RPMI7951 (cell line): ENCODE results near the gene FOXM1. TPM values are rescaled to one million over a fixed set of nuclear protein-coding genes. Genes with fewer than 3 reads are reported as not detected.

Experiments
- DNase-seq: peaks from one replicate; pipeline ENCODE4 v3.0.0-alpha.2; 2012; ENCODE audit warnings: low read depth
- total RNA-seq: library from RNA; depleted of rRNA; stranded (reverse); fragments of >200 nt; shearing (Covaris generic); gene quantifications from 2 replicates; pipeline ENCODE4 v1.2.3, GENCODE V29; 2014; rRNA removed

FOXM1 gene, protein sequence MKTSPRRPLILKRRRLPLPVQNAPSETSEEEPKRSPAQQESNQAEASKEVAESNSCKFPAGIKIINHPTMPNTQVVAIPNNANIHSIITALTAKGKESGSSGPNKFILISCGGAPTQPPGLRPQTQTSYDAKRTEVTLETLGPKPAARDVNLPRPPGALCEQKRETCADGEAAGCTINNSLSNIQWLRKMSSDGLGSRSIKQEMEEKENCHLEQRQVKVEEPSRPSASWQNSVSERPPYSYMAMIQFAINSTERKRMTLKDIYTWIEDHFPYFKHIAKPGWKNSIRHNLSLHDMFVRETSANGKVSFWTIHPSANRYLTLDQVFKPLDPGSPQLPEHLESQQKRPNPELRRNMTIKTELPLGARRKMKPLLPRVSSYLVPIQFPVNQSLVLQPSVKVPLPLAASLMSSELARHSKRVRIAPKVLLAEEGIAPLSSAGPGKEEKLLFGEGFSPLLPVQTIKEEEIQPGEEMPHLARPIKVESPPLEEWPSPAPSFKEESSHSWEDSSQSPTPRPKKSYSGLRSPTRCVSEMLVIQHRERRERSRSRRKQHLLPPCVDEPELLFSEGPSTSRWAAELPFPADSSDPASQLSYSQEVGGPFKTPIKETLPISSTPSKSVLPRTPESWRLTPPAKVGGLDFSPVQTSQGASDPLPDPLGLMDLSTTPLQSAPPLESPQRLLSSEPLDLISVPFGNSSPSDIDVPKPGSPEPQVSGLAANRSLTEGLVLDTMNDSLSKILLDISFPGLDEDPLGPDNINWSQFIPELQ
- total RNA-seq: 38.6 and 58.3 TPM in 2 replicates

GRCh38 chr12:2877047-2877952 is at the start of gene FOXM1, which contains the start of gene RHNO1:
Gene FOXM1 (minus strand): TSS chr12:2877174. CDS start chr12:2874478, 2,696 bp downstream.
Gene RHNO1 (plus strand): TSS chr12:2877223. CDS start chr12:2885367, 8,144 bp downstream.
- DNase-seq: peak; percentile 82

DNA sequence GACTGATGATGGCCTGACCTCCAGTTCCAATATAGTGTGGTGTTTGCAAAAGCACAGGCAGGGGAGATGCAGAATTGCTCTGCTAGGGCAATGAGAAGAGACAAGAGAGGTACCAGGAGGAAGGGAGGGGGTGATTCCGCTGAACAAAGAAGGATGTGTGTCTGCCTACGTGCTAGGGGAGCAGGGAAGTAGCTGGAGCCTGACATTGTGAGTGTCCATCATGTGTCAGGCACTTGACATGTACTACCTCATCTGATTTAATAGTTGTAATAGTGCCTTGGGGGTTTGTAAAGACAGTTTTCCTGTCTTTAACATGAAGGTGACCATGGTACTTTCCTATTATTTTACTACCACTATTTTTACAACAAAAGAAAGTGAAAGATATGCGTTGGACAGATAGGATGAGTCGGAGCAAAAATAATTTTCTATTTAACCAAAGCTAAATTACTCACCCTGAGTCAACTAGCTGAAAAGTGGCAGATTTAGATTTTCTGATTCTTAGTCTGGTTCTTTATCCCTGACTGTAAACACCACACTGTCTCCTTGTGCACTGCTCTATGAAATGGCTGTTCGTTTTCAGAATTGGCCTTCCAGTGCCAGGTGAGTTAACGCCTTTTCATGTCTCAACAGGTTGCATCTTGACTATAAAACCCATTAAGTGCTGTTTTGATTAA is 48.5 kb upstream of the FOXM1 start:
- no peak for DNase-seq

DNA sequence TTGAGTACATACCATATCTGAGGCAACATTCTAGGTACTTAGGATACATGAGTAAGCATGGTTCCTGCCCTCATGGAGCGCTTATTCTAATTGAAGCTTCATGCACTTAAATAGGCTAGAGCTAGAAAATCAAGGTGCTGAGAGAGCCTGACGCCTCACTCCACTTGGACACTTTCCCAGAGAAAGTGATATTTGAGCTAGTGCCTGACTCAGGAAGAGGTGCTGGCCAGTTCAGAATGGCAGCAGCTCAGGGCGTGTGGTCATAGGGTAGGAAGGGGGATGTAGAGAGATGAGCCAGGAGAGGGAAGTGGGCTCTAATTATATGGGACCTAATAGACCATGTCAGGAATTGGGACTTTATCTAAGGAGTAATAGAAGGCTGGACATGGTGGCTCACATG is 47.0 kb upstream of the FOXM1 start:
- DNase-seq: peak; percentile 29

- no peak for DNase-seq
Observed at GRCh38 chr12:2923057-2923456, 46.1 kb upstream of the FOXM1 start.

- peak; percentile 5 for DNase-seq
Observed at GRCh38 chr12:2922329-2922728, 45.4 kb upstream of the FOXM1 start.

DNA sequence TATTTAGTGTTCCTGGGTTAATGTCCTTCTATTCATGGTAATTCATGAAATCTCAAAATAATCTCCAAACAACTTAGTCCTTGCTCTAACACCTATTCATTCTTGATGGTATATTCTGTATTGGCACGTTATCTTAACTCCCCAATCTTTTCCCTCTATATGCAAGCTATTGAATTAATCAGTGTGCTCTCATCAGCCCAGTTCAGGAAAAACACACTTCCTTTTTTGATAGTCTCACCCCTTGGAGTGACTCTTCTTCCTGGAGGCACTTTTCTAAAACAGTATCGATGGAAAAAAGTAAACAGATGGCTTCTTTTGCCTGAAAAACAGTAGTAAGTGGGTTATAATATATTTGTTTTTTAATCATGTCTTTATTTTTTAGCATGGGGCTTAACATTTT is 42.3 kb upstream of the FOXM1 start:
- DNase-seq: no peak

DNA sequence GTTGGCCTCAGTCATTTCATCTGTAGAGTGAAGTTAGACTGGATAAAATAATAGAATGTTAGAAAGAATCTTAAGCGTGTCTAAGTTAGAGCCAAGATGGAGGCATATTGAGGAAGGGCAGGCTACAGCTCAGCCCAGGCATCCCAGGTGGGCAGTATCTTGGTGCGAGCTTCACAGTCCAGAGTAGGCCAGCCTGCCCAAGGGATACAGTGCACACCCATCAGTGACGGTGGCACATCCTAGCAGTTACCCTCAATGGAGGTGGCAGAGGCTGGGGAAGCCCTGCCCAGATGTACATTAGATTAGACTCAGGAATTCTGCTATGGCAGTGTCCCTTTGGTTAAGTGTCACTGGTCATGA is 35.2 kb upstream of the FOXM1 start:
- DNase-seq: no peak

DNA sequence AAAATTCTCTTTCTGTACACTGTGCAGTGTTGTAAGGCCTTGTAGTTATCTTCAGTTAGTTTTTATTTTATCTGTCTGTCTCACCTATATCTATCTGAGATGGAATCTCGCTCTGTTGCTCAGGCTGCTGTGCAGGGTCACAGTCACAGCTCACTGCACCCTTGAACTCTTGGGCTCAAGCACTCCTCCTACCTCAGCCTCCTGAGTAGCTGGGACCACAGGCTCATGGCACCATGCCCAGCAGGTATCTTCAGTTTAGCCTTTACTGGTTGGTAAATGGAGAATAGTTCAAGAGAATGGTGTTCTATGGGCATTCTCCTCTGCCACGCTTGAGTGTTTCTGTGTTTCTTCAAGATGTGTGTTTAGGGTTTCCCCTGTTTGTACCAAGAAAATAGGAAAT is 27.3 kb upstream of the FOXM1 start:
- DNase-seq: no peak

GRCh38 chr12:2902272-2902880 is 25.4 kb upstream of the FOXM1 start:
- no peak for DNase-seq

DNA sequence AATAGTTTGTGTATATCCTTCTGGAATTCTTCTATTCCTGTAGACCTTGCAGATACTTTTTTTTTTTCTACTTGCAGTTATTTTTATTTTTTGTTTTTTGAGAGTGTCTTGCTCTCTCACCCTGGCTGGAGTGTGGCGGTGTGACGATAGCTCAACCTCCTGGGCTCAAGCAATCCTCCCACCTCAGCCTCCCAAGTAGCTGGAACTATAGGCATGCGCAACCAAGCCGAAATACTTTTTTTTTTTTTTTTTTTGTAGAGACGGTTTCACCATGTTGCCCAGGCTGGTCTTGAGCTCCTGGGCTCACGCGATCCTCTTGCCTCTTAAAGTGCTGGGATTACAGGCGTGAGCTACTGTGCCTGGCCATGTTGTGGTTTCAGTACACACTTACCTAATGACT is 23.7 kb upstream of the FOXM1 start:
- DNase-seq: no peak

DNA sequence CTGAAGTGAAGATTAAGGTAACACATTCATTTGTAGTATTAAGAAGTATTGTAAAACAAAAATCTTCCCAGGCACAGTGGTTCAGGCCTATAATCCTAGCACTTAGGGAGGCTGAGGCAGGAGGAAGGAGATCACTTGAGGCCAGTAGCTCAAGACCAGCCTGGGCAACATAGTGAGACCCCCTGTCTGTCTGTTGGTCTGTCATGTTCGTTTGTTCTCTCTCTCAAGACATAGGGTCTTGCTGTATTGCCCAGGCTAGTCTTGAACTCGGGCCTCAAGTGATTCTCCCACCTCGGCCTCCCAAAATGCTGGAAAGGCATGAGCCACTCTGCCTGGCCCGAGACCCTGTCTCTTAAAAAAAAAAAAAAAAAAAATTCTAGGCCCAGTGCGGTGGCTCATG is 20.4 kb upstream of the FOXM1 start:
- DNase-seq: no peak

GRCh38 chr12:2895511-2895910 is 18.5 kb upstream of the FOXM1 start:
- DNase-seq: no peak

DNA sequence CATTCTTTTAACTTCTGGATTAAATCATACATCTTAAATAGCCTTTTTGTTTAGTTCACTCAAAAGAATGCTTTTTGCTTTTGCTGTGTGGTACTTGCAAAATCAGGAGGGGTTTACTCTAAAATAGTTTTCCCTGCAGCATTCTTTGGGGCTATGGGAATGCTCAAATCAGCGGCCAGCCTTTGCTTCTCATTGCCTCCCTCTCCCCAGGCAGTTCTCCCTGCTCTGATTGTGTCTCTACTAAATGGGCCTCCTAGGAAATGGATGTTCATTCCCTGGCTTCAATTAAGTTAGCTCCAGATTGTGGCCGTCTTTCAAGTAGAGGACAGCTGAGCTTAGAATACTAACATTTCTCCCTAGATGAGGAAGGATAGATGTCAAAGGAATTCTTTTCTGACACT is 18.1 kb upstream of the FOXM1 start:
- no peak for DNase-seq

DNA sequence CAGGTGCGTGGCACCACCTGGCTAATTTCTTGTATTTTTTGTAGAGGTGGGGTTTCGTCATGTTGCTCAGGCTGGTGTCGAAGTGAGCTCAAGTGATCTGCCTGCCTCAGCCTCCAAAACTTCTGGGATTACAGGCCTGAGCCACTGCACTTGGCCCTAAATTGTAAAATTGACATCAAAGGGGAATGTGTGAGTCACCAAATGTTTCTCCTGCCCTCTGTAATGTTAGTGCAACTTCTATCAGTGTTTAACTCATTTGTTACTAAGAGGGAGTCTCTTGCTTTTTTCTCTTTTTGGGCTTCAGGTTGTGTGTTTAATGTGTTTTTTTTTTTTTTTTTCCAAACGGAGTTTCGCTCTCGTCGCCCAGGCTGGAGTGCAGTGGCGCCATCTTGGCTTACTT is 16.0 kb upstream of the FOXM1 start:
- DNase-seq: peak; percentile 84

GRCh38 chr12:2892246-2892645 is 15.3 kb upstream of the FOXM1 start:
- DNase-seq: peak; percentile 62

DNA sequence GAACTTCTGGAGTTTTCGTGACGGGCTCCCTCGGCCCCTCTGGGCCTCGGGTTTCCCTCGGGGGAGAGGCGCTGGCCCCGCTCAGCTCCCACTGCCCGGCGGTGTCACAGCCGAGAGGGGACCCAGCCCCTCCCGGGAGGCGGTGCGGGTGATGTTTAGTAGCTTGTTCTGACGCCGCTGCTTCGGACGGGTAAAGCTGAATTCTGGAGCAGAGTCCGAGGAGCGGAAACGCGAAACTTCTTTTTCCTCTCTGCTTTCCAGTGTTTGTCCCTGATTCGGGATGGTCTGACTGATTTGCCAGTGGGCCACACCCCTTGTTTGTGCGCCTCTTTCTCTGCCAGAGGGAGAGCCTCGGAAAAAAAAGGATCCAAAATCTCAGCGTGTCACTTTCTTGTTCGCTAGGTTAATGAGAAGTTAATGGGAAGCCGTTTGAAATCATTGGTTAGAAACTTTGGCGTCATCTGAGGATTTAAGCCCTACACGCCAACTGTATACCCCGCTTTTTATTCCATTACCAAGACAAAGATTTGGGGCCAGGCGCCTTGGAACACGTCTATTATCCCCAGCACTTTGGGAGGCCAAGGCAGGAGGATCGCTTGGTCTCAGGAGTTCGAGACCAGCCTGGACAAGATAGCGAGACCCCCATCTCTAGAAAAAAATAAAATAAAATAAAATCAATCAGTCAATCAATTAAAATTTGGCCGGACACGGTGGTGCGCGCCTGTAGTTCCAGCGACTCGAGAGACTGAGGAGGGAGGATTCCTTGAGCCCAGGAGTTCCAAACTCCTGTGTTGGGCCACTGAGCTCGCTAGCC is 14.5 kb upstream of the FOXM1 start:
- peak; percentile 81 for DNase-seq

DNA sequence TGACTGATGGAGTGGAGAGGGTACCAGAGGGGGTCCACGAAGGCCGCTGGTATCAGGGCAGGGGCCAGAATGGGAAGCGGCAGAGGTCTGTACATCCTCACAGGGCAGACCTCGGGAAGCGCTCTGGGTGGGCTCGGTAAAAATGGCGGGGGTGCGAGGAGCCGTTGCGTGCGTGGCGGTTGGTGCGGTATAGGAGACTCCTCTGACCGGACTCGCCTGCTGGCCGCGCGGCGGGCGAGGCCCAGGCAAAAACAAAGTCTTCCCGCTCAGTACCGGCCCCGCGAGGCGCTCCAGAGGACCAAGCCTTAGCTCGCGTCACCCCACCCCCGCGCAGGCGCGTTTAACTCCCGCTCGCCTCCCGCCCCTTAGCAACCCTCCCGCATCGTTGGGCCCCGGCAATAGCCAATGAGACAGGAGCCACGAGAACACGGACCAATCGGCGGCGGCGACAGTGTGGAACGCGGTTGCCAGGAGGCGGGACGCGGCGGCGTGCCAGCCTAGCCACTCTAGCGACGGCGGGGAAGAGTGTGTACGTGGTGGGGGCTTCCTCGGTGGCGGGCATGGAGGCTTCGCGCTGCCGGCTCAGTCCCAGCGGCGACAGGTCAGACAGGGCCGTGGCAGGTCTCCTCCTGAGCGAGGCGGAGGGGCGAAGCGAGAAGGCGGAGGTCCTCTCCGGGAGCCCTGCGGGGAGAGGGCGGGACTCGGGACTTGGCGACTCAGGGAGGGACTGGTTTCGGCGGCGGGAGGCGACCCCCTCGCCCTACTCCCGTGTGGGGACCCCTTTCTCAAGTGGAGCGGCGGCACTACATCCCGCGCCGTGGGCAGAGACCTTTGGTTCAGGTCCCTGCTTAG is 13.6 kb upstream of the FOXM1 start, which contains the start of gene TULP3:
TULP3 (plus strand) TSS at position 504 of the 852 bp plus-strand sequence; CDS start at position 561, 57 bp downstream.
- peak; percentile 96 for DNase-seq

DNA sequence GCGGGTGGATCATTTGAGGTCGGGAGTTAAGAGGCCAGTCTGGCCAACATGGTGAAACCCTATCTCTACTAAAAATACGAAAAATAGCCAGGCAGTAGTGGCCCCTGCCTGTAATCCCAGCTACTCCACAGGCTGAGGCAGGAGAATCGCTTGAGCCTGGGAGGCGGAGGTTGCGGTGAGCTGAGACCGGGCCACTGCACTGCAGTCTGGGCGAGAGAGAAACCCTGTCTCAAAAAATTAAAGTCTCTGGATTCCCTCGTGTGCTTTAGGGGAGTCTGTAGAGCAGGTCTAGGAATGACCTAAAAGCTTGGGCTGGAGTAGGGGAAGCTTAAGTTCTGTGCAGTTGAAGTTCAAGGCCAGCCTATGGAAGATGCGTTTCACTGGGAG is 13.0 kb upstream of the FOXM1 start:
- DNase-seq: no peak
